GM18870 (cell line): ENCODE measurements around the gene CYSRT1.

ENCODE experiments used
- ATAC-seq: cut with Tn5 transposase; IDR thresholded peaks from one replicate; pipeline ENCODE4 v1.9.1; 2021; ENCODE audit warnings: moderate library complexity; ENCODE audit not compliant: unreplicated experiment

Gene CYSRT1

GRCh38 chr9:137267933-137268355, 43.0 kb downstream of the CYSRT1 start:
- ATAC-seq = no peak

- ATAC-seq = no peak
Measured at GRCh38 chr9:137268538-137269201, 43.7 kb downstream of the CYSRT1 start.

- ATAC-seq = no peak
Measured at GRCh38 chr9:137269231-137269772, 44.3 kb downstream of the CYSRT1 start.

GRCh38 chr9:137270929-137271695, 46.1 kb downstream of the CYSRT1 start:
- no peak for ATAC-seq

GRCh38 chr9:137271696-137272076, 46.7 kb downstream of the CYSRT1 start:
- no peak for ATAC-seq

GRCh38 chr9:137272241-137273094, 47.5 kb downstream of the CYSRT1 start:
- no peak for ATAC-seq

GRCh38 chr9:137273095-137273490, 48.1 kb downstream of the CYSRT1 start:
- ATAC-seq = no peak

GRCh38 chr9:137273611-137274320, 48.8 kb downstream of the CYSRT1 start:
- ATAC-seq = no peak

- no peak for ATAC-seq
Measured at GRCh38 chr9:137275203-137275587, 50.2 kb downstream of the CYSRT1 start.
